Measurements from ENCODE around the gene MYRF.

Gene MYRF

DNA sequence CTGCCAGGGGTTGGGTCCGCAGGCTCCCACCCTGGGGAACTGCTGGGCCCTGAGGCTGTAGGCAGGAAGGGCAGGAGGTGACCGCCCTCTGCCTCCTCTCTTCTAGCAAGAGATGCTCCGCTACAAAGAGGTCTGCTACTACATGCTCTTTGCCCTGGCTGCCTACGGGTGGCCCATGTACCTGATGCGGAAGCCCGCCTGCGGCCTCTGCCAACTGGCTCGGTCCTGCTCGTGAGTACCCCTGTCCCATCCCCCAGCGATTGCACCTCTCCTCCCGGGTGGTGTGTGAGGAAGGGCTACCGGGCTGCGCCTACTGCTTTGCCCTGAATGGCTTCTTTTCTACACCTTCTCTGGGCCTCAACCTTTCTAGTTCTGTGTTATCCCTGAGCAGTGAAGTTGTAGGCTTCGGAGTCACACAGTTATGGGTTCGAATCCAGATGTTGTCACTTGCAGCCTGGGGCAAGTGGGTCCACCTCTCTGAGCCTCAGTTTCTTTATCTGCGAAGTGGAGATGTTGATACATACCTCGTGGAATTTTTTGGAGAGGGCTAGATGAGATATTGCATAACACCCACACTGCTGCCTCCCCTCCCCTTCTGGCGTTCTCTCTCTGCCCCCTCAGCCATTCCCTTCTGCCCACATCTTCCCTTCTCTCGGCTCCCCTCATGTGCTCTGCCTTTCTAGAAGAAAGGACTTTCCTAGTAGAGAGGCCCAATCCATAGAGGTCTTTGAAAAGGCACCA, 21.1 kb upstream of the MYRF start:
- POLR2A ChIA-PET, result no interaction called here
- CTCF ChIA-PET, result interaction anchor here (0.6 to 3.9 kb wide), 3 partner anchors 17 to 93 kb away, joined by 3 to 42 read pairs (median 3); no protein-coding TSS in a partner anchor
- no peaks in the 10 kb centered on the region for H3K9me3 ChIP-seq (ENCODE audit: control insufficient read depth, insufficient read depth, low read depth, low read length)
- TF ChIP-seq EGR2 (tag by site-specific recombination; IDR thresholded peaks at IDR 0.05; ENCODE audit: low read depth) (peak; percentile 64), ZFHX2 (tag by site-specific recombination; conservative IDR thresholded peaks at IDR 0.05) (peak; percentile 52)
- TF ChIP-seq, protein P1, sequence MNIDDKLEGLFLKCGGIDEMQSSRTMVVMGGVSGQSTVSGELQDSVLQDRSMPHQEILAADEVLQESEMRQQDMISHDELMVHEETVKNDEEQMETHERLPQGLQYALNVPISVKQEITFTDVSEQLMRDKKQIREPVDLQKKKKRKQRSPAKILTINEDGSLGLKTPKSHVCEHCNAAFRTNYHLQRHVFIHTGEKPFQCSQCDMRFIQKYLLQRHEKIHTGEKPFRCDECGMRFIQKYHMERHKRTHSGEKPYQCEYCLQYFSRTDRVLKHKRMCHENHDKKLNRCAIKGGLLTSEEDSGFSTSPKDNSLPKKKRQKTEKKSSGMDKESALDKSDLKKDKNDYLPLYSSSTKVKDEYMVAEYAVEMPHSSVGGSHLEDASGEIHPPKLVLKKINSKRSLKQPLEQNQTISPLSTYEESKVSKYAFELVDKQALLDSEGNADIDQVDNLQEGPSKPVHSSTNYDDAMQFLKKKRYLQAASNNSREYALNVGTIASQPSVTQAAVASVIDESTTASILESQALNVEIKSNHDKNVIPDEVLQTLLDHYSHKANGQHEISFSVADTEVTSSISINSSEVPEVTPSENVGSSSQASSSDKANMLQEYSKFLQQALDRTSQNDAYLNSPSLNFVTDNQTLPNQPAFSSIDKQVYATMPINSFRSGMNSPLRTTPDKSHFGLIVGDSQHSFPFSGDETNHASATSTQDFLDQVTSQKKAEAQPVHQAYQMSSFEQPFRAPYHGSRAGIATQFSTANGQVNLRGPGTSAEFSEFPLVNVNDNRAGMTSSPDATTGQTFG (tag by site-specific recombination; IDR thresholded peaks at IDR 0.05; ENCODE audit: borderline replicate concordance), result no peak
- TF ChIP-seq, protein P2, sequence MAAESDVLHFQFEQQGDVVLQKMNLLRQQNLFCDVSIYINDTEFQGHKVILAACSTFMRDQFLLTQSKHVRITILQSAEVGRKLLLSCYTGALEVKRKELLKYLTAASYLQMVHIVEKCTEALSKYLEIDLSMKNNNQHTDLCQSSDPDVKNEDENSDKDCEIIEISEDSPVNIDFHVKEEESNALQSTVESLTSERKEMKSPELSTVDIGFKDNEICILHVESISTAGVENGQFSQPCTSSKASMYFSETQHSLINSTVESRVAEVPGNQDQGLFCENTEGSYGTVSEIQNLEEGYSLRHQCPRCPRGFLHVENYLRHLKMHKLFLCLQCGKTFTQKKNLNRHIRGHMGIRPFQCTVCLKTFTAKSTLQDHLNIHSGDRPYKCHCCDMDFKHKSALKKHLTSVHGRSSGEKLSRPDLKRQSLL (tag by site-specific recombination; IDR thresholded peaks at IDR 0.05), result no peak
- no peaks in the 10 kb centered on the region for H3K4me1 ChIP-seq (ENCODE audit: control insufficient read depth, insufficient read depth, low read length)
- H3K27ac ChIP-seq (ENCODE audit: extremely low read depth, low read depth, low read length), result no peak overlapping the region
- H3K4me3 ChIP-seq (ENCODE audit: low read depth, low read length), result no peak overlapping the region
- peaks cover 0 to 54% of the 10 kb centered on the region in 2 experiments; a peak in 1 of 3 replicates for H3K36me3 ChIP-seq (ENCODE audit: control insufficient read depth in 2 of 2, insufficient read depth in 1 of 2, low read length in 2 of 2)

DNA sequence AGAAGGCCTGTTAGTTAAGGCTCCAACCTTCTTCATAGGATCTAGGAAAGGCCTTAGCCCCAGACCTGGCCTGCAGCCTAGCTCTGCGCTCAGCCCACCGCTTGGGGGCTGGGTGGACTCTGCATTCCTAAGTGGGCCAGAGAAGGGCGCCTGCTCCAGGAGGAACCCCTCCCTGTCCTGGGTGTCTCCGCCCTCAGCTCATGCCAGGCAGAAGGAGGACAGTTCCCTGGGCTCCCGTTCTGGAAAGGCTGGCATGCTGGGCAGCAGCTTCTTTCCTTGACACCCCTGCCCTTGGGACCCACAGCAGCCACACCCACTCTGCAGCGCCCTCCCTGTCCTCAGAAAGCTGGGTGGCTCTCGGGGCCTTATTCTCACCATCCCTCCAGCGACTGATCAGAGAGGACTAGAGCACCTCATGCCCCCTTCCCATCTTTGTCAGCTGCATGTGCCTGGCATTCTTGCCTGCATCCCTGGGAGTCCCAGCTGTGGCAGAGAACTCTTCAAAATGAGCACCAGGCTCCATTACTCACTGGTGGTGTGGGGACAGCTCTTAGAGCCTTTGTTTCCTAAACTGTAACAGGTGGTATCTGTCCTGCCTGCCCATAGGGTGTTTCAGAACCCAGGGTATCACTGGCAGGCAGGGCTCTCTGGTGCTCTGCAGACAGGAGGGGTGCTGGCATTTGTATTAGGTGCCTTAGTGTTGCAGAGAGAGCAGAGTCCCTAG, 20.3 kb upstream of the MYRF start:
- H3K36me3 ChIP-seq (ENCODE audit: control insufficient read depth in 2 of 2, insufficient read depth in 1 of 2, low read length in 2 of 2), result peaks cover 0 to 54% of the 10 kb centered on the region in 2 experiments; a peak in 1 of 3 replicates
- H3K4me1 ChIP-seq (ENCODE audit: control insufficient read depth, insufficient read depth, low read length), result no peaks in the 10 kb centered on the region
- H3K27ac ChIP-seq (ENCODE audit: extremely low read depth, low read depth, low read length), result no peak overlapping the region
- no peak overlapping the region for H3K4me3 ChIP-seq (ENCODE audit: low read depth, low read length)
- CTCF ChIA-PET, result interaction anchor here (0.6 to 3.9 kb wide), 6 partner anchors 16 to 93 kb away, joined by 3 to 42 read pairs (median 12); partner anchors contain the start of gene DAGLA
- H3K9me3 ChIP-seq (ENCODE audit: control insufficient read depth, insufficient read depth, low read depth, low read length), result no peaks in the 10 kb centered on the region
- POLR2A ChIA-PET, result no interaction called here
- TF ChIP-seq ZNF133 (tag by site-specific recombination; IDR thresholded peaks at IDR 0.05) (no peak), ZNF184 (tag by site-specific recombination; IDR thresholded peaks at IDR 0.05) (no peak), GLI2 (tag by site-specific recombination; IDR thresholded peaks at IDR 0.05; ENCODE audit: borderline replicate concordance, low read depth) (no peak), ZNF138 (tag by site-specific recombination; IDR thresholded peaks at IDR 0.05; ENCODE audit: borderline replicate concordance) (no peak), ZNF350 (tag by site-specific recombination; IDR thresholded peaks at IDR 0.05) (no peak), ZBTB17 (tag by site-specific recombination; IDR thresholded peaks at IDR 0.05) (no peak), ZSCAN23 (tag by site-specific recombination; IDR thresholded peaks at IDR 0.05) (no peak), ZNF664 (tag by site-specific recombination; IDR thresholded peaks at IDR 0.05) (no peak), ZNF670 (tag by site-specific recombination; IDR thresholded peaks at IDR 0.05; ENCODE audit: low read depth) (no peak), ZNF660 (tag by site-specific recombination; IDR thresholded peaks at IDR 0.05) (no peak)
- TF ChIP-seq, protein P3, sequence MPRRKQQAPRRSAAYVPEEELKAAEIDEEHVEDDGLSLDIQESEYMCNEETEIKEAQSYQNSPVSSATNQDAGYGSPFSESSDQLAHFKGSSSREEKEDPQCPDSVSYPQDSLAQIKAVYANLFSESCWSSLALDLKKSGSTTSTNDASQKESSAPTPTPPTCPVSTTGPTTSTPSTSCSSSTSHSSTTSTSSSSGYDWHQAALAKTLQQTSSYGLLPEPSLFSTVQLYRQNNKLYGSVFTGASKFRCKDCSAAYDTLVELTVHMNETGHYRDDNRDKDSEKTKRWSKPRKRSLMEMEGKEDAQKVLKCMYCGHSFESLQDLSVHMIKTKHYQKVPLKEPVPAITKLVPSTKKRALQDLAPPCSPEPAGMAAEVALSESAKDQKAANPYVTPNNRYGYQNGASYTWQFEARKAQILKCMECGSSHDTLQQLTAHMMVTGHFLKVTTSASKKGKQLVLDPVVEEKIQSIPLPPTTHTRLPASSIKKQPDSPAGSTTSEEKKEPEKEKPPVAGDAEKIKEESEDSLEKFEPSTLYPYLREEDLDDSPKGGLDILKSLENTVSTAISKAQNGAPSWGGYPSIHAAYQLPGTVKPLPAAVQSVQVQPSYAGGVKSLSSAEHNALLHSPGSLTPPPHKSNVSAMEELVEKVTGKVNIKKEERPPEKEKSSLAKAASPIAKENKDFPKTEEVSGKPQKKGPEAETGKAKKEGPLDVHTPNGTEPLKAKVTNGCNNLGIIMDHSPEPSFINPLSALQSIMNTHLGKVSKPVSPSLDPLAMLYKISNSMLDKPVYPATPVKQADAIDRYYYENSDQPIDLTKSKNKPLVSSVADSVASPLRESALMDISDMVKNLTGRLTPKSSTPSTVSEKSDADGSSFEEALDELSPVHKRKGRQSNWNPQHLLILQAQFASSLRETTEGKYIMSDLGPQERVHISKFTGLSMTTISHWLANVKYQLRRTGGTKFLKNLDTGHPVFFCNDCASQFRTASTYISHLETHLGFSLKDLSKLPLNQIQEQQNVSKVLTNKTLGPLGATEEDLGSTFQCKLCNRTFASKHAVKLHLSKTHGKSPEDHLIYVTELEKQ (tag by site-specific recombination; IDR thresholded peaks at IDR 0.05; ENCODE audit: borderline replicate concordance), result no peak
- TF ChIP-seq, protein P4, sequence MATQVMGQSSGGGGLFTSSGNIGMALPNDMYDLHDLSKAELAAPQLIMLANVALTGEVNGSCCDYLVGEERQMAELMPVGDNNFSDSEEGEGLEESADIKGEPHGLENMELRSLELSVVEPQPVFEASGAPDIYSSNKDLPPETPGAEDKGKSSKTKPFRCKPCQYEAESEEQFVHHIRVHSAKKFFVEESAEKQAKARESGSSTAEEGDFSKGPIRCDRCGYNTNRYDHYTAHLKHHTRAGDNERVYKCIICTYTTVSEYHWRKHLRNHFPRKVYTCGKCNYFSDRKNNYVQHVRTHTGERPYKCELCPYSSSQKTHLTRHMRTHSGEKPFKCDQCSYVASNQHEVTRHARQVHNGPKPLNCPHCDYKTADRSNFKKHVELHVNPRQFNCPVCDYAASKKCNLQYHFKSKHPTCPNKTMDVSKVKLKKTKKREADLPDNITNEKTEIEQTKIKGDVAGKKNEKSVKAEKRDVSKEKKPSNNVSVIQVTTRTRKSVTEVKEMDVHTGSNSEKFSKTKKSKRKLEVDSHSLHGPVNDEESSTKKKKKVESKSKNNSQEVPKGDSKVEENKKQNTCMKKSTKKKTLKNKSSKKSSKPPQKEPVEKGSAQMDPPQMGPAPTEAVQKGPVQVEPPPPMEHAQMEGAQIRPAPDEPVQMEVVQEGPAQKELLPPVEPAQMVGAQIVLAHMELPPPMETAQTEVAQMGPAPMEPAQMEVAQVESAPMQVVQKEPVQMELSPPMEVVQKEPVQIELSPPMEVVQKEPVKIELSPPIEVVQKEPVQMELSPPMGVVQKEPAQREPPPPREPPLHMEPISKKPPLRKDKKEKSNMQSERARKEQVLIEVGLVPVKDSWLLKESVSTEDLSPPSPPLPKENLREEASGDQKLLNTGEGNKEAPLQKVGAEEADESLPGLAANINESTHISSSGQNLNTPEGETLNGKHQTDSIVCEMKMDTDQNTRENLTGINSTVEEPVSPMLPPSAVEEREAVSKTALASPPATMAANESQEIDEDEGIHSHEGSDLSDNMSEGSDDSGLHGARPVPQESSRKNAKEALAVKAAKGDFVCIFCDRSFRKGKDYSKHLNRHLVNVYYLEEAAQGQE (tag by site-specific recombination; IDR thresholded peaks at IDR 0.05), result no peak
- TF ChIP-seq, protein P5, sequence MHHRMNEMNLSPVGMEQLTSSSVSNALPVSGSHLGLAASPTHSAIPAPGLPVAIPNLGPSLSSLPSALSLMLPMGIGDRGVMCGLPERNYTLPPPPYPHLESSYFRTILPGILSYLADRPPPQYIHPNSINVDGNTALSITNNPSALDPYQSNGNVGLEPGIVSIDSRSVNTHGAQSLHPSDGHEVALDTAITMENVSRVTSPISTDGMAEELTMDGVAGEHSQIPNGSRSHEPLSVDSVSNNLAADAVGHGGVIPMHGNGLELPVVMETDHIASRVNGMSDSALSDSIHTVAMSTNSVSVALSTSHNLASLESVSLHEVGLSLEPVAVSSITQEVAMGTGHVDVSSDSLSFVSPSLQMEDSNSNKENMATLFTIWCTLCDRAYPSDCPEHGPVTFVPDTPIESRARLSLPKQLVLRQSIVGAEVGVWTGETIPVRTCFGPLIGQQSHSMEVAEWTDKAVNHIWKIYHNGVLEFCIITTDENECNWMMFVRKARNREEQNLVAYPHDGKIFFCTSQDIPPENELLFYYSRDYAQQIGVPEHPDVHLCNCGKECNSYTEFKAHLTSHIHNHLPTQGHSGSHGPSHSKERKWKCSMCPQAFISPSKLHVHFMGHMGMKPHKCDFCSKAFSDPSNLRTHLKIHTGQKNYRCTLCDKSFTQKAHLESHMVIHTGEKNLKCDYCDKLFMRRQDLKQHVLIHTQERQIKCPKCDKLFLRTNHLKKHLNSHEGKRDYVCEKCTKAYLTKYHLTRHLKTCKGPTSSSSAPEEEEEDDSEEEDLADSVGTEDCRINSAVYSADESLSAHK (tag by site-specific recombination; IDR thresholded peaks at IDR 0.05), result no peak
